ENCODE data around the gene MARF1. TPM values are rescaled to one million over a fixed set of nuclear protein-coding genes. Genes with fewer than 3 reads are reported as not detected.
A peak's percentile ranks its signal among the peaks of the same experiment; 100 is the strongest.

Gene MARF1
- total RNA-seq, 1 experiment from 2014 or later, result 57.6 TPM

- H3K4me3 Mint-ChIP-seq (ENCODE audit: low read depth, unreplicated experiment), result peak overlapping the region; percentile 89
- no TSS peak for BruUV-seq (replicated peaks)
- H3K4me1 Mint-ChIP-seq (ENCODE audit: low read depth, unreplicated experiment), result peaks cover 28% of the 10 kb centered on the region
- no peaks in the 10 kb centered on the region for H3K9me3 Mint-ChIP-seq (ENCODE audit: low read depth, unreplicated experiment)
- DNase-seq, result peak; percentile 75
- intact Hi-C loops (cut with micrococcal nuclease; ENCODE audit: unreplicated experiment), result loop anchor here (1.0 to 10.0 kb wide), 3 partner anchors 52 to 198 kb away; no protein-coding TSS in a partner anchor
- CTCF ChIA-PET, result interaction anchor here (0.6 to 2.0 kb wide), 11 partner anchors 10 to 1723 kb away, joined by 3 to 9 read pairs (median 3); partner anchors contain the start of gene ERCC4
- H3K27ac Mint-ChIP-seq (ENCODE audit: unreplicated experiment), result peak overlapping the region; percentile 95
- H3K36me3 Mint-ChIP-seq (ENCODE audit: insufficient read depth, unreplicated experiment), result peaks cover 45% of the 10 kb centered on the region
- H3K27me3 Mint-ChIP-seq (ENCODE audit: unreplicated experiment), result no peaks in the 10 kb centered on the region
- TF ChIP-seq CTCF (IDR thresholded peaks at IDR 0.05; ENCODE audit: unreplicated experiment), result peak; percentile 54
Measured at GRCh38 chr16:15642557-15643047, 352 bp downstream of the MARF1 start.

GRCh38 chr16:15641753-15642556 lies 999 bp downstream of the MARF1 start:
- Mint-ChIP-seq H3K27ac (ENCODE audit: unreplicated experiment) (peak overlapping the region; percentile 95), H3K4me1 (ENCODE audit: low read depth, unreplicated experiment) (peaks cover 22% of the 10 kb centered on the region), H3K9me3 (ENCODE audit: low read depth, unreplicated experiment) (no peaks in the 10 kb centered on the region), H3K4me3 (ENCODE audit: low read depth, unreplicated experiment) (peak overlapping the region; percentile 89), H3K27me3 (ENCODE audit: unreplicated experiment) (no peaks in the 10 kb centered on the region), H3K36me3 (ENCODE audit: insufficient read depth, unreplicated experiment) (peaks cover 48% of the 10 kb centered on the region)
- CTCF ChIA-PET, result interaction anchor here (0.7 to 1.4 kb wide), 5 partner anchors 10 to 215 kb away, joined by 3 to 9 read pairs (median 4); no protein-coding TSS in a partner anchor
- BruUV-seq (replicated peaks), result TSS peak; percentile 49
- intact Hi-C loops (cut with micrococcal nuclease; ENCODE audit: unreplicated experiment), result loop anchor here (1.0 to 10.0 kb wide), 4 partner anchors 51 to 197 kb away; no protein-coding TSS in a partner anchor
- TF ChIP-seq CTCF (IDR thresholded peaks at IDR 0.05; ENCODE audit: unreplicated experiment), result no peak
- DNase-seq, result no peak

GRCh38 chr16:15640966-15641365 lies 2.0 kb downstream of the MARF1 start:
- no peak for DNase-seq
- Mint-ChIP-seq H3K36me3 (ENCODE audit: insufficient read depth, unreplicated experiment) (peaks cover 53% of the 10 kb centered on the region), H3K27ac (ENCODE audit: unreplicated experiment) (no peak overlapping the region), H3K27me3 (ENCODE audit: unreplicated experiment) (no peaks in the 10 kb centered on the region), H3K9me3 (ENCODE audit: low read depth, unreplicated experiment) (no peaks in the 10 kb centered on the region), H3K4me1 (ENCODE audit: low read depth, unreplicated experiment) (peaks cover 17% of the 10 kb centered on the region), H3K4me3 (ENCODE audit: low read depth, unreplicated experiment) (peak overlapping the region; percentile 89)
- intact Hi-C loops (cut with micrococcal nuclease; ENCODE audit: unreplicated experiment), result loop anchor here (1.0 to 10.0 kb wide), 2 partner anchors 159 to 196 kb away; no protein-coding TSS in a partner anchor
- CTCF ChIA-PET, result interaction anchor here (0.7 to 1.4 kb wide), 2 partner anchors 93 to 213 kb away, joined by 3 to 4 read pairs; no protein-coding TSS in a partner anchor
- TF ChIP-seq CTCF (IDR thresholded peaks at IDR 0.05; ENCODE audit: unreplicated experiment), result no peak
- BruUV-seq (replicated peaks), result no TSS peak

GRCh38 chr16:15639061-15639568 lies 3.8 kb downstream of the MARF1 start:
- no peak for DNase-seq
- peaks cover 65% of the 10 kb centered on the region for H3K36me3 Mint-ChIP-seq (ENCODE audit: insufficient read depth, unreplicated experiment)
- no peak for TF ChIP-seq CTCF (IDR thresholded peaks at IDR 0.05; ENCODE audit: unreplicated experiment)
- no TSS peak for BruUV-seq (replicated peaks)
- H3K4me1 Mint-ChIP-seq (ENCODE audit: low read depth, unreplicated experiment), result peaks cover 17% of the 10 kb centered on the region
- no peaks in the 10 kb centered on the region for H3K27me3 Mint-ChIP-seq (ENCODE audit: unreplicated experiment)
- no peaks in the 10 kb centered on the region for H3K9me3 Mint-ChIP-seq (ENCODE audit: low read depth, unreplicated experiment)
- CTCF ChIA-PET, result no interaction called here
- H3K4me3 Mint-ChIP-seq (ENCODE audit: low read depth, unreplicated experiment), result no peak overlapping the region
- no peak overlapping the region for H3K27ac Mint-ChIP-seq (ENCODE audit: unreplicated experiment)
- intact Hi-C loops (cut with micrococcal nuclease; ENCODE audit: unreplicated experiment), result no loop called here

All from Calu3 (cell line).